Measurements from ENCODE around the gene S100P. TPM values are rescaled to one million over a fixed set of nuclear protein-coding genes. Genes with fewer than 3 reads are reported as not detected.

S100P gene
- total and polyA plus RNA-seq, 9 donors, result 0.37 to 2.1 (median 0.86) TPM; not detected in 3

- WGBS, 3 donors, result 86 to 90% (median 89%) methylated on average over 4 of the region's 4 CpGs
- intact Hi-C loops (cut with DNase I), result no loop called here
These were observed 46.2 kb downstream of the S100P start for GRCh38 chr4:6739920-6740319.

GRCh38 chr4:6740347-6740746 is 46.7 kb downstream of the S100P start:
- intact Hi-C loops (cut with DNase I), result no loop called here
- no peak overlapping the region for H3K27ac ChIP-seq

More at GRCh38 chr4:6739920-6740319, 46.2 kb downstream of the S100P start:
- no peak for DNase-seq
- no peaks in the 10 kb centered on the region for H3K36me3 ChIP-seq
- no peak overlapping the region for H3K4me3 ChIP-seq
- TF ChIP-seq POLR2A (IDR thresholded peaks at IDR 0.05) (no peak), CTCF (IDR thresholded peaks at IDR 0.05) (no peak), EP300 (IDR thresholded peaks at IDR 0.05) (no peak)
- no peaks in the 10 kb centered on the region for H3K4me1 ChIP-seq (ENCODE audit: insufficient read depth)
- no peak overlapping the region for H3K27ac ChIP-seq
- H3K9me3 ChIP-seq, result no peaks in the 10 kb centered on the region
- no peaks in the 10 kb centered on the region for H3K27me3 ChIP-seq

GRCh38 chr4:6742507-6742906 is 48.8 kb downstream of the S100P start:
- Histone ChIP-seq H3K27me3 (no peaks in the 10 kb centered on the region), H3K9me3 (no peaks in the 10 kb centered on the region), H3K4me1 (ENCODE audit: insufficient read depth) (peaks cover 2% of the 10 kb centered on the region), H3K27ac (no peak overlapping the region), H3K36me3 (no peaks in the 10 kb centered on the region), H3K4me3 (no peak overlapping the region)
- WGBS, 3 donors, result 70 to 75% (median 72%) methylated on average over 2 of the region's 2 CpGs
- intact Hi-C loops (cut with DNase I), result no loop called here
- no peak for DNase-seq
- TF ChIP-seq EP300 (IDR thresholded peaks at IDR 0.05) (no peak), POLR2A (IDR thresholded peaks at IDR 0.05) (no peak), CTCF (IDR thresholded peaks at IDR 0.05) (no peak)

More at GRCh38 chr4:6740347-6740746, 46.7 kb downstream of the S100P start:
- Histone ChIP-seq H3K4me3 (no peak overlapping the region), H3K9me3 (no peaks in the 10 kb centered on the region), H3K27me3 (no peaks in the 10 kb centered on the region), H3K36me3 (no peaks in the 10 kb centered on the region), H3K4me1 (ENCODE audit: insufficient read depth) (no peaks in the 10 kb centered on the region)
- no peak for DNase-seq
- no peak for TF ChIP-seq EP300 (IDR thresholded peaks at IDR 0.05)
- no peak for TF ChIP-seq CTCF (IDR thresholded peaks at IDR 0.05)
- TF ChIP-seq POLR2A (IDR thresholded peaks at IDR 0.05), result no peak
- 84 to 89% (median 85%) methylated on average over 8 of the region's 8 CpGs for WGBS, 3 donors

GRCh38 chr4:6742989-6743388 is 49.3 kb downstream of the S100P start:
- WGBS, 3 donors, result 77 to 81% (median 80%) methylated on average over 11 of the region's 11 CpGs

More at GRCh38 chr4:6742989-6743388, 49.3 kb downstream of the S100P start:
- no peak for DNase-seq
- Histone ChIP-seq H3K27ac (no peak overlapping the region), H3K36me3 (no peaks in the 10 kb centered on the region), H3K4me3 (no peak overlapping the region), H3K4me1 (ENCODE audit: insufficient read depth) (peaks cover 2% of the 10 kb centered on the region), H3K9me3 (no peaks in the 10 kb centered on the region), H3K27me3 (no peaks in the 10 kb centered on the region)
- TF ChIP-seq EP300 (IDR thresholded peaks at IDR 0.05) (no peak), CTCF (IDR thresholded peaks at IDR 0.05) (no peak), POLR2A (IDR thresholded peaks at IDR 0.05) (no peak)
- intact Hi-C loops (cut with DNase I), result no loop called here

Other genes with a start within 250 kb of the S100P start
- gene PPP2R2C, start 221.3 kb upstream of the S100P start, total RNA-seq, result 1 to 10 TPM in 2 of 7 donors, under 1 TPM in 5; 0.12 to 4.5 (median 0.77) TPM
- 1 to 10 TPM in 1 of 2 donors, under 1 TPM in 1; 0.21 to 3.0 TPM for gene PPP2R2C, start 221.3 kb upstream of the S100P start, polyA plus RNA-seq
- gene MAN2B2, start 118.7 kb upstream of the S100P start, total RNA-seq, result 10 to 100 TPM; 19.1 to 49.2 (median 40.4) TPM
- gene MAN2B2, start 118.7 kb upstream of the S100P start, polyA plus RNA-seq, result 10 to 100 TPM; 26.8 to 27.1 TPM
- gene MRFAP1, start 53.2 kb upstream of the S100P start, total RNA-seq, result 100 to 1,000 TPM; 154 to 367 (median 300) TPM
- 100 to 1,000 TPM; 340 to 351 TPM for gene MRFAP1, start 53.2 kb upstream of the S100P start, polyA plus RNA-seq
- gene MRFAP1L1, start 16.0 kb downstream of the S100P start, total RNA-seq, result 10 to 100 TPM; 59.3 to 73.6 (median 65.3) TPM
- gene MRFAP1L1, start 16.0 kb downstream of the S100P start, polyA plus RNA-seq, result 10 to 100 TPM; 65.1 to 80.6 TPM
- 10 to 100 TPM; 15.4 to 26.9 (median 18.9) TPM for gene BLOC1S4, start 22.3 kb downstream of the S100P start, total RNA-seq
- 10 to 100 TPM in 1 of 2 donors, 1 to 10 TPM in 1; 8.8 to 15.4 TPM for gene BLOC1S4, start 22.3 kb downstream of the S100P start, polyA plus RNA-seq
- 10 to 100 TPM; 30.4 to 41.4 (median 39.1) TPM for gene KIAA0232, start 88.8 kb downstream of the S100P start, total RNA-seq
- gene KIAA0232, start 88.8 kb downstream of the S100P start, polyA plus RNA-seq, result 10 to 100 TPM in 1 of 2 donors, 1 to 10 TPM in 1; 8.7 to 16.0 TPM
- 10 to 100 TPM; 19.9 to 39.6 (median 34.4) TPM for gene TBC1D14, start 215.9 kb downstream of the S100P start, total RNA-seq
- 10 to 100 TPM; 24.7 to 40.0 TPM for gene TBC1D14, start 215.9 kb downstream of the S100P start, polyA plus RNA-seq

All from ovary (tissue), 9 donors.